GM23248 (cell line): ENCODE results near the gene BMPR1B.

ENCODE experiments used
- EZH2 ChIP-seq: fragments of 200-600 bp; sonication (generic); IDR thresholded peaks from 2 replicates; pipeline ENCODE4 v1.6.1; 2018; ENCODE audit warnings: antibody characterized with exemption, mild to moderate bottlenecking; ENCODE audit not compliant: insufficient read depth, poor library complexity, severe bottlenecking
- EZH2phosphoT487 ChIP-seq: fragments of 200-600 bp; sonication (generic); IDR thresholded peaks from 2 replicates; pipeline ENCODE4 v1.6.1; 2018; ENCODE audit warnings: antibody characterized with exemption, moderate library complexity, mild to moderate bottlenecking, low read depth; ENCODE audit not compliant: insufficient read depth

GRCh38 chr4:95153182-95153581 is 395.4 kb downstream of the BMPR1B start:
- TF ChIP-seq EZH2phosphoT487 (no peak), EZH2 (no peak)
